Stimulated activated CD4-positive, alpha-beta T cell treated with anti-CD3 and anti-CD28 coated beads, Interleukin-1b, Interleukin-23, amount 100 ng/mL, for 1 hour (primary cell): Measurements from ENCODE around the gene MAST4.

Experiments used
- DNase-seq, 2 donors: peaks; one replicate each; pipeline ENCODE4 v3.0.0-alpha.2; 2020; ENCODE audit warnings: low read depth in 2 of 2

Gene MAST4

DNA sequence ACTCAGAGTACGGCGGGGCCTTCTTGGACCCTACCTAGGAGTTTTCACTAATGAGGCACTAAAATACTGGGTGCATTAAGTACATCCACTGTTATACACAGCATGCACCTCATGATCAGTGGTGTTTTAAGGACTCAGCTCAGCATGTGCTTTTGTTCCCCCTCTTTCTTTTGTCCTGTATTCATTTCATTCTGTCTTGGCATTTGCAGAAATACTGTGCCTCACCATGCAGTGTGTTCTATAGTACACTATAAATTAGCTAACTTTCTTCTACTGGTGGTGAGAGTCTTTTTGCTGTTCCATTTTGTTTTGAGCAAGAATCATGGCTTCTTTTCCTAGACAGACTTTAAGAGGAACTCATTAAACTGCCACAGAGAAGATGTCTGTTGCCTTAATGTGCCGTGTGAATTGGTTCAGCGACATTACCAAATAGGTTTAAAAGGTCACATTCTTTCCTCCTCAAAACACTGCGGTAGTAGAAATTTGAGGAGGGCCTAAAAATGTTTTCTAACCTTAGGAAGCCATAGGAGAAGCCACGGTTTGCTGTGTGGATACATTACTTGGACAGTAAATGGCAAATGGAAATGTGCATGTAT, 276.6 kb downstream of the MAST4 start:
- DNase-seq, result no peak

DNA sequence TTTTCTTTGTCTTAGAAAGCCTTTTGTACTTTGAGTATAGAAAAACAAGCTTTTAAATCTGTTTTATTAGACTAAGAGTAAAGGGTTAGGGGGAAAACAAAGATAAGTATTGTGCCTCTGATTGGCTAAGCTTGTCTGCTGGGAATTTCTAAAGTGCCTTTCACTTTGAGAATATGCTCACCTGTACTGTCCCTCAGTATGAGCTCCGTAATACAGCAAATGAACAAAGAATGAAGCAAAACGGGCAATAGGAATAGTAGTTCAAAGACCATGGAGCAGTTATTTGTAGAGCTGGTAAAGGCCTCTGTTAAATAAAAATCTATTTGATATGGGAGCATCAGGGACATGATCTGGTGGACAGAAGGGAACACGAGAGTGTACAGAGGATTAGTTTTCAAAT, 277.8 kb downstream of the MAST4 start:
- no peak for DNase-seq

DNA sequence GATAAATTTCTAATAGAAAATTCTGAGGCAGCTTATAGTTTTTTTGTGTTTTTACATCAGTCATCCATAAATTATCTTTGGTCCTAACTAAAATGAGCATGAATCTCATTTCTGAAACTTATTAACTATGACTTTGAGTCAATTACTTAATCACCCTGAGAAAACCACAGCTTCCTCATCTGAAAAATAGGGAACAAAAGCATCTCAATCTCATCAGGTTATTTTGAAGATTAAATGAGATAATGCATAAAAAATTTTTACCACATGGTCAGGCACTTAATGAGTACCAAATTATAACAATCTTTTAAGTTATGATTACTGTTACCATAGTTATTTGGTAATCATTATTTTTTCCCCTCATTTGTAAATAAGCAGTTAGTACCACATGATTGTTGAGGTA, 279.1 kb downstream of the MAST4 start:
- no peak for DNase-seq

DNA sequence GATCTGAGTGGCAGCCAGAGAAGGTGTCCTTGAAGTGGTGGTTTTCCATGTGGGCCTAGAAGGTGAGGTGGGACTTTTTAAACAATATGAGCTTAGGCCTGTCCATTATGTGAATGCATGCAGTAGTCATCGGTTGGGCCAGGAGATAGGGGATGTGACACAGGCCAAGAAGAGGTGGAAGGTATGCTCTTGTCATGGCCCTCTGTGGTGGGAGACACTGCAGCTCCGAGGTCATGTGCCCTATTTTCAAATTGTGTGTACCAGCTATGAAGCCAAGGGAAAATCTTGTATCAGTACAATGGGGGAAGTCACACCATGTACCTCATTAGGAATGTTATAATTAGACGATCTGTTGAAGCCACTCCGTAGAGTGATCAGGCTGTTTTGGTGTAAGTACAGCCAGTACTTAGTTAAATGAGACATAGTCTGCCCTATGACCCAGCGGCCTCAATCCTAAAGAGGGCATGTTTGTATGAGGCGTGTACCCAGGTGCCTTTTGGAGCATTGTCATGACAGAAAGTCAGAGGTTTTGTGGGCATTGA, 280.1 kb downstream of the MAST4 start:
- DNase-seq, result no peak

DNA sequence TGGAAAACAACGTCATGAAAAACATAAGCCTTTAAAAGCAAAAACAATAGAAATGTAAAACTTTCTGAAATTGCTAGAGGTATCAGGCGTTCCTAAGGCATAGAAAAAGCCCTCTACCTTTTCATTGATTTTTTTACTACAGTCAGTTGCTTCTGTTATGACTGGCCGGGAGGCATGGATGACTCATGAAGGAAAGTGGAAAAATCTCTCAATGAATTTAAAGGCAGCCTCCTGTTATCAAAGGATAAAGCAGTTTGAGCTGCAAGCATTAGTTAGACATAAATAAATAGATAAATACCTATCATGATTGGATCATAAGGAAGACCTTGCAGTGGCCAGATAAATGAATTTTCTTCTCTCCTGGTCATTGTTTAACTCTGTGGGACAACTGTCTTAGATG, 281.6 kb downstream of the MAST4 start:
- DNase-seq, result no peak

DNA sequence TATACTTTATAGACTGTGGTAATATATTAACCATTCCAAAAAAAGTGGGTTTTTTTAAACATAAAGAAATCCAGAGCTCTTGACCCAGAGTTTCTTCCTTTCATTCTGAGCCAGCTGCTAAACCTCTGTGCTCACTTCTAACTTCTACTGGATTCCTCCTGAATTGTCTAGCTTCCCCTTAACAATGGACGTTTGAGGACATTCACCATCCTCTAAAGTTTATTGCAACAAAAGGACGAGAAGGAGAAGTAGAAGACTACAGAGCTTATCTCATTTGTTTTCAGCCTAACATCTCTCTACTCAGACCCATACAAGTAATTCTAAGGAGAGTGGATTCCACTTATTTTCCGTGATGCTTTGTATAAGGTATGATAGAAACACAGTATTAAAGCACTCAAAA, 284.2 kb downstream of the MAST4 start:
- no peak for DNase-seq

DNA sequence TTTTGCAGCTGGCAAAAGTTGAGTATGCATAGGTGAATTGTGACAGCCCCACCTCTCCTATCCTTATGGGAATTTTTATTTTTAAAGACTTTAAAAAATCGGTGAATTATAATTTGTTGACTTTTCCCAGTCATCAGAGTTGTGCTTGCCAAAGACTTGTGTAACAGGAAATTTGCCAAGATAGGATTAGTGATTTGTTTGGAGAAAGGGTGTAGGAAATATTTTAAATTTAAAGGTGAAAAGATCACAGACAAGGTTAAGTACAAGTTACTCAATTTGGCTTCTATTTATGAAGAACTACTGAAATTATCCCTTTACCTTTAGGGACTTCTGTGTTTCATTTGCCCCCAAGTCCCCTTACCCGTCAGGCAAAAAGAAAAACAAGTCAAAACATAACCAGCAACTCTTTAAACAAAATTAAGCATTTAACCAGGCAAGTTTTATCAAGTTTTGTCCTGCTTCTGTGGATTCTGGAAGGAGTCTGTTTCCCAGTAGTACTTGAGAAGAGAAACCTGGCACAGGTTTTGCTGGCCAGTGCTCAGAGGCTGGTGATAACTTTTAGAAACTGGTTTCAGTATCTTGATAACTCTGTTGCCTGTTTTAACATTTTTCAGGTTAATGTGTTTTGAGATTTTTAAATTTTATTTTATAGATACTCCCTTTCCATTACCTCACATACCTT, 285.4 kb downstream of the MAST4 start:
- no peak for DNase-seq

DNA sequence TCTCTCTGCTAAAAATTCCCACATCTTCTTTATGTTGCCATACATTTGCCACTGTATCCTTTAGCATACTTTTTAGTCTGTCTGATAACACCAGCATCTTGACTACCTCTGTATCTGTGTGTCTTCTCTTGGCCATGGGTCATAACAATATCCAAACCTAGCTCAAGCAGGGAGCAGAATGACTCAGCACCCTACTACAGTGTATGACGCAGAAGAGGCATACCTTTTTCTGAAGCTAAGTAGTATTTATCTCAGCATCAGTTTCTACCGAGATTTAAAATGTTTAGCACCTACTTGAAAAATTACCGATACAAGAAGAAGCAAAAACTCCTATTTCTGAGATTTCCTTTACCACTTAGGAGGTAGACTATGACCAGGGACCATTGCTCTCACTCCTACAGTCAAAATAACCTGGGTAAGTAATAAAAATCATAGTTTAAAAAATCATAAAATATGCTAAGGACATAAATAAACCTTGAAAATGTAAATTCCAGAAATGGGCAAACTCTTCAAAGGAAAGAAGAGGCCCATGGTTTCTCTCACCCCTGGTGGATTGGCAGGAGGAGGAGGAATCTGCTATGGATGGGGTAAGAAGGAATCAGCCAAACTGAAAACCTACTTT, 286.5 kb downstream of the MAST4 start:
- DNase-seq, result no peak

DNA sequence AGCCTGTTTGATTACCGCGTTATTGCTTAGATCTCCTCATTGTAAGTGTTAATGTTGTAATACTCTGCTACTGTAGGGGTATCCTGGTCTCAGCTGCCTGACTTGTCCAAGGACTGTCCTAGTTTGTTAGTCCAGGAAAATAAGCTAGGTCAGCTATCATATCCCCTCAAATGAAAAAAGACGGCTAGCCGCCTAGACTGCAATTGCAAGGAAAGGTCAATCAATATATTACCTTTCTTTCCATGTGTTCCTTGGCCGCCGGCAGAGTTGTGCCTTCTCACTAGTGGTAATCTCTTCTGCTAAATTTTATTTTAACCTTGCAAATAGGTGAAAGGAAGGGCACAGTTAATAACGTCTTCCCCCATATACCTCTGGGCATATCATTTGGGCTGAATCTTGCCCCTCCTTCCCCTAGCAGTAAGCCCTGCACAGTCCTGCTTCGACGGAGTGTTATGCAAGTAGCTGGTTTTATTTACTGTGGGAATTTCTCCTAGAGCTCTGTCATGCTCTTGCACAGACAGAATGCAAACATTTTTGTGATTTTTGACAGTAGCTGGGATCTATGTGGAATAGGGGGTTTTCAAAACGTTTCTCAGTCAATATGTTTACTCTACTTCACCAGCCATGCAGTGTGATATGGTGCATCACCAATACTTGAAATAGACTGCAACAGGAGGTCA, 288.5 kb downstream of the MAST4 start:
- no peak for DNase-seq

DNA sequence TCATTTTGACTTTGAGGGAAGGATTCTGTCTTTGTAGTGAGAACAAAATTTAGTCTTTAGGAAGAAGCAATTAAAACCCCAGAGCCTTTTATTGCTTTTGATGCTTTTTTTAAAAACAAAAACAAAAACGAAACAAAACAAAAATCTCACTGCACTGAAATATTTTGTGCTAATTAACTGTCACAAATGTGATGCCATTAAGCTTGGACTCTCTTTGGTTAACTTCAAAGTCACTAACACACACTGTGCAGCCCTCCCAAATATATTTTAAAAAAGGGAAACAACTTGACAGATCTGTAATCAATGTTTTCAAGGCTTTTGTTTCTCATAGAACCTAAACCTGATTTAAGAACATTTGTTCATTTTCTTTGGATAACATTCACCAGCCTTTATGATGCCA, 290.7 kb downstream of the MAST4 start:
- DNase-seq, result no peak

DNA sequence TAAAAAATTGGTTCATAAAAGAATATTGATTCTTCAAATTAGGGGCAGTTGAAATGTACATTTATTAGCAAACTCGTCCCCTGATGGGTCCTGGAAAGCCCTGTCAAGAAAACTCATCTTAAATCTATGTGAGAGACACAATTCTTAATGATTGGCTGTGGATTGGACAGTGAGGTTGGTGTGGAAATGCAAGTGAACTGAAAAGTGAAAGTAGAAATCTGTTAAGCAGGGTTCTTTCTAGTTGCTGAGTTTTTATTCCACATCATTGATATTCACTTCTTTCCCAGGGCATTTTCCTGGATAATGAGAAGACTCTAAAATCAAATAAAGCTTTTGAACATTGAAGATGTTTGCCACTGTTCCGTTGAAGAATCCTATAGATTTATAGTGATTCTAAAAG, 292.4 kb downstream of the MAST4 start:
- no peak for DNase-seq

DNA sequence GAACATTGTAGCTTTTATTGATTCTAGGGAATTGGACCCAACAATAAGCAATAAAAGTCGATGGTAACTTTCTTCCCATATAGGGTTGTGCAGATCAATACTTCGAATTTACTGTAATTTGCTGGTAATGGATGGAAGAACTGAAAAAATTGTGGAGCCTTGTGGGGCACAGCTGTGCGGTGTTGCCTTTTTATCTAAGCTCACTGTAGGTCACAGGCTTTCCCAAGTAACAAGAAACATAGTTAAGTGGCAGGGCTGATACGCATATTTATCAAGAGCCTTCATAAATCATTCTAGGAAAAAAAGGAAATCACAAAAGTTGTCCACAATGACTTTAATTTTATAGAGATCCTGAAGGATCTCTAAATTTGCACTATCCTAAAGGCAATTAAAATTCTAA, 292.9 kb downstream of the MAST4 start:
- no peak for DNase-seq

DNA sequence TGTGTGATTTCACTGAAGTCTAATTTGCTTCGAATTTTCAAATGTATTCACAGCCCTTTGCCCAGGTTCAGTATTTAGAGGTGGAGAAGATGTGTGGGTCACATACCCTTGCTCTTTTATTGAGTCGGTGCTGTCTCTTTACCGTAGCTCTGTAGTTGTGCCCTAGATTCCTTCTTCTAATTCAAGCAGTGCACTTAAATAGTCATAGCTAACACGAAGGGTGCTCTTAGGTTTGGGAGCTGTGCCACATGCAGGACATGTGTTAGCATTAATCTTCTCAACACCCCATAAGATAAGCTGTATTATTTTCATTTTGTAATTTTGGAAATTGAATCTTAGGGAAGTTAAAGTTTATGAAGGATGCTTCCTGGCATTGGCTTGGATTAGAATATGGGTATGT, 293.3 kb downstream of the MAST4 start:
- DNase-seq, result no peak

DNA sequence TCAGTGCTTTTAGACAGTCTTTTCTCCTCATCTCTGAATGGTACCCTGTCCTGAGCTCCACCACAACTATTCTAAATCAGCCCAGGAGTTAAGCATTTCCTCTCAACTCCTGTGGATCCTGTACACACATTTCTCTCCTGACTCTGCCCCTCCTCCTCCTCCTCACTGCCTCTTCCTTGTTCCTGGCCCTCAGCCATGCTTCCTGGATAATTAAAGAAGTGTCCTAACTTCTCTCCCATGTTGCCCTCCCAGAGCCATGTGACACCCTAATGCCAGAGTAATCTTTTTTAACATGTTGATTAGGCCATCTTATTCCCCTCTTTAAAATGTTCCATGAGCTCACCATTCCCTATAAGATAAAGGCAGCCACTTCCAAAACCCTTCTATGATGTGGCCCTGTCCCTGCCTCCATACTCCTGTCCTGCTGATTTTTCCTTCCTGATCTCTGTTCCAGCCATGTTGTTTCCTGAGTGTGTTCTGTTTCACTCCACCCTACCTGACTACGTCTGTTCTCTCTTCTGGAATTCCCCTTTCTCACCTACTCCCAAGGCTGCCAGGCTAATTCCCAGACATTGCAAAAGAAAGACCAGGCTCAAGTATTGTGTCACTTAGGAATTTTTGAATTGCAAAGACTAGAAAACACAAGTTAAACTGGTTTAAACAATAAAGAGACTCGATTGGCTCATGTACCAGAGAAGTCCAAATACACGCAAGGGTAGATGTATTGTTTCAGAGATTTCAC, 295.2 kb downstream of the MAST4 start:
- DNase-seq, result no peak

DNA sequence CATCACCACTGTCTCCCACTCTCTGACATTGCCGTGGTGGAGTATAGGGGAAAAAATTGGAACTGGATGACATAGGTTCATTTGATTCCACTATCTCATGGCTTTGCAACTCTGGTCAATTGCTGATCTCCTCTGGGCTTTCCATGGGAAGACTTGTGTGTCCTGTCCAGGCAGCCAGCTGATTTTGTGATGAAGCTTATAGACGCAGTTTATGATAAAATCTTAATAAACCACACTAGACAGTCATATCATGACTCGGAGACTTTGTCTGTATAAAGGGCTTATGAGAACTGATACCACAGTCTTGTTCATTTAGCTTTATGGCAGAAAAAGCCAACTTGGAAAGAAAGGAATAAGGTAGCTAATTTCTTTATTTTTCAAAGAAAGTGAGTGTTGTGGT, 296.5 kb downstream of the MAST4 start:
- no peak for DNase-seq

DNA sequence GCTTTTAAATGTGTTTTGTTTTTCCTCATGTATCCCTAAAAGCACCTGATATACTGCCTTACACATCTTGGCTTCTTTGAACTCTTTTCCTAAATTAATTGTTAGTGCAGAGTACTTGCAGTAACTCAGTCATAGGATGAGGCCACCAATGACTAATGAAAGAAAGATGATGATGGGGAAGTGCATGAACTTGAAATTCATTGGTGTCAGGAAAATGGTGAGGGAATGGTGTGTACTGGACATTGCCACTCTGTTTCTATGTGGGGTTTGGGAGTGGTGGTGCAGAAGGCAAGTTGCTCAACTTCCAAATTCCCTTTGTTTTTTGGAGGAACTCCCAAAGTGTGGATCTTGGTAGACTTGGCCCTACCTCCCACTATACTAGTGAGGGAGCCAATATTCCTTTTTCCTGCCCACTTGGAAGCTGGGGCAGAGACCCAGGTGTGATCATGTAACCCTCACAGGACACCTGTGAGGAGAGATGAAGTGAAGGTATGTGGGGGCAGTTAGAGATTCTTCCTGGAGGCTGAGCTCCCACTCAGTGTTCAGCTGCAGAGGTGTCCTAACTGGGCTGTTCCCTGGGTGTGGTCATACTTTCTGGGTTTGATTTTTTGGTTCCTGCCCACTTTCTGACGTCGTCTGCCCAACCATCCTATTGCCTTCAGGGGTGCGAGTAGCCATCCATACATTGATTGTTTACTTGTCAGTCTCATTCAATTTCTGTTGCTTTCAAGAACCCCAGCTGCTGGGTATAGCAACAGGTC, 298.5 kb downstream of the MAST4 start:
- DNase-seq, result no peak

DNA sequence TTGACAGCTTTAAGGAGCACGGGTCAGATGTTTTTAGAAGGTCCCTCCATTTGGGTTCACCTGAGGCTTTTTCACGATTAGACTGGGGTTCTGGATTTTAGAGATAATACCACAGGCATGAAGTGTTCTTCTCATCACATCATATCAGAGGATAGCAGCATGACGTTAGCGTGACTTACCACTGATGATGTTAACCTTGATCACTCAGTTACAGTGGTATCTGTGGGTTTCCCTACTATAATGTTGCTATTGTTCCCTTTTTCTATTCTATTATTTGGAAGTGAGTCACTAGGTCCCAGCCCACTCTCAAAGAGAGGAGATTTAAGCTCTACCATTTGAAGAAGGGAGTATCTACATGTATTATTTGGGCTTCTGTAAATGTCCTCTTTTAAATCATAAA, 300.0 kb downstream of the MAST4 start:
- DNase-seq, result no peak

DNA sequence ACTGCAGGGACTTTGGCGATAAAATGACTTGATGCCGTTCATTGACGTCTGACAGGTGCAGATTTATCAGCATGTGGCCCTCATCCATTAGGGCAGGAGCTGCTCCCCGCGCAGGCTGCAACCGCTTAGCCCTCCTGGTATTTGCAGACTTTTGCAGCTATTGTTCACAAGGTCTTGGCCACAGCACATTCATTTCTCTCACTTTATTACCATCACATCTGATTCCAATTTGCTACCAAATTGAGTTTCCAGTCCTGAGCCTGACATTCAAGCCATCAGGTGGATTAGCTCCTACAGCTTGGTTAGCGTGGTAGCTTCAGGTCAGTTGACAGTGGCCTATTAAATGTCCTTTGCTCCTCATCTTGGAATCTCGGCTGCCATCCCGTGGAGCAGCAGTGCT, 301.2 kb downstream of the MAST4 start:
- no peak for DNase-seq

DNA sequence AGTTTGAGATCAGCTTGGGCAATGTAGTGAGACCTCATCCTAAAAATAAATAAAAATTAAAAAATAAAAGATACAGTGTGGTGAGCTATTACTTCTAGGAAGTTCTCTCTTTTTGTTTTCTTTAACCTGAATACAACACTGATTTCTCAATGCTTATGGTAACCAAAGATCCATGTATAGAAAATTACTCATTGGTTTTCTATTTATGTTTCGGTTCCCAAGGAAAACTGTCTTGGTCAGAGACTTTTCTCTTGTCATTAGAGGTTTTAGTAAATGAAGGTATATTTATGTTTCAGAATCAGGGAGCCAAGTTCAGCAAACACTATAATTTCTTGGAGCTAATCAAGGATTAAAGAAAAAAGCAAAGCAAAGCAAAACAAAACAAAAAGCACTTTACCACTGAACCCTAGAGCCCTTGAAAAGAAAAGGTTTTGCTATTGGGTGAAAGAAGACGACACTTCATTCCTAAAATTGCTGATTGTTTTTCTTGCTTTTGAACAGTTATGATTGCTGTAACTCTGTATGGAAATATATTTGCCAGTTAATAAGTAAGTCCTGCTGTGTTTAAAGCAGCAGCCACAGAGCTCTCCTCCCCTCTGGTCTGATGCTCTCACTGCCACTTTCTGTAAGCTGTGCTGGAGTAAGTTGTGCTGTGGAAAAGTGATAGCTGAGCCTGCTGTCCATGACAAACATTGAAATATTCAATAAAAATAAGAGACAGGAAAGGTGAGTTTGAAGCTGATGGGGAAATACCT, 302.2 kb downstream of the MAST4 start:
- no peak for DNase-seq

DNA sequence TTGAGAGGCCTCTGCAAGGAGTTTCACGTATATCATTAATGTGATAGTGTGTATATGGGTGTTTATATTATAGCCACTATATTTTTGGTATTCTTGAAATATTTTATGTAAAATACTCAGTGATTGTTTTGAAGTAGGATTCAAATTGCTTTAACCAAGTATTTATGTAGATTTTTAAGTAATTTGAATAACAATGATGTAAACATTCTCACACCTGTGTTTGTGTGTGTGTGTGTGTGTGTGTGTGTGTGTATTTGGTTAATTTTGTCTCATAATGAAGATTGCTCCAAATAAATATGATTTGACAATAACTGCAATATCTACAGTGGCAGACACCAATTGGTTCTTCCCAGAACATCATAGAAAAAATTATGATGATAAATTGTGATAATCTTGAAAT, 307.0 kb downstream of the MAST4 start:
- DNase-seq, result no peak

DNA sequence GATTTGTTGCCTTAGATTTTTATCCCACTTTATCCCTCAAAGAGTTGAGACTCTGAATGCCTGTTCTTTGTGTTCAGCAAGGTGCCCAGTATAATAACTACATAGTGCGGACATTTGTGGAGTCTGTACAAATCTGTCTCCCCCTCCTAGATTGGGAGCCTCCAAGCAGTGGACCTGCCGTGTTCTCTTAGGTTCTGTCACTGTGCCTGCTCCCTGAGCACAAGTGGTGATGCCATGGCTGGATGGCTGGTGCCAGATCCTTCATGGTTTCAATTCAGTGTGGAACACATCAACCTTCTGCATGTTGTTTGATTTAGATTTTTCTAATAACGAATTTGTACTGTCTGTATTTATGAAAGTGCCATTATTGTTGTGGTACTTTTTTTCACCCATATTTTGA, 307.5 kb downstream of the MAST4 start:
- DNase-seq, result no peak
